Measurements from ENCODE around the gene USP40.

DNA sequence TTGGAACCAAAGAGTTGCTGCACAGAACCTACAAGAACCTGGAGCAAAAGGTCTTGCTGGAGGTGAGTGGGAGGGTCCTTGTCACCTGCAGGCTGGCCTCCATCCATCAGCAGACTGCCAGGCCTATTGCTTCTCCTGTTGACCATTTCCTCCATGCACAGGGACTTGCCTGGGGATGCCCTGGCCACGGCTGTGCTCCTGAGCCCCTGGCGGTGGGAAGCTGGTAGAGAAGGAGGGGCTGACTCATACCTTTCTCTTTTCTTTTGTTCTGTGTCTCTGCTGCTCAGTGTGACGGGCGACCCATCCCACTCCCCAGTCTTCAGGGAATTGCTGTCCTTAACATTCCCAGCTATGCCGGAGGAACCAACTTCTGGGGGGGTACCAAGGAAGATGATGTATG is 109.6 kb downstream of the USP40 start:
- TF ChIP-seq EZH2 (IDR thresholded peaks at IDR 0.05) = no peak
- TF ChIP-seq, protein P1, sequence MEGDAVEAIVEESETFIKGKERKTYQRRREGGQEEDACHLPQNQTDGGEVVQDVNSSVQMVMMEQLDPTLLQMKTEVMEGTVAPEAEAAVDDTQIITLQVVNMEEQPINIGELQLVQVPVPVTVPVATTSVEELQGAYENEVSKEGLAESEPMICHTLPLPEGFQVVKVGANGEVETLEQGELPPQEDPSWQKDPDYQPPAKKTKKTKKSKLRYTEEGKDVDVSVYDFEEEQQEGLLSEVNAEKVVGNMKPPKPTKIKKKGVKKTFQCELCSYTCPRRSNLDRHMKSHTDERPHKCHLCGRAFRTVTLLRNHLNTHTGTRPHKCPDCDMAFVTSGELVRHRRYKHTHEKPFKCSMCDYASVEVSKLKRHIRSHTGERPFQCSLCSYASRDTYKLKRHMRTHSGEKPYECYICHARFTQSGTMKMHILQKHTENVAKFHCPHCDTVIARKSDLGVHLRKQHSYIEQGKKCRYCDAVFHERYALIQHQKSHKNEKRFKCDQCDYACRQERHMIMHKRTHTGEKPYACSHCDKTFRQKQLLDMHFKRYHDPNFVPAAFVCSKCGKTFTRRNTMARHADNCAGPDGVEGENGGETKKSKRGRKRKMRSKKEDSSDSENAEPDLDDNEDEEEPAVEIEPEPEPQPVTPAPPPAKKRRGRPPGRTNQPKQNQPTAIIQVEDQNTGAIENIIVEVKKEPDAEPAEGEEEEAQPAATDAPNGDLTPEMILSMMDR (IDR thresholded peaks at IDR 0.05) = no peak
